B cell (primary cell): ENCODE data around the gene GNA15.

Source experiments
- CTCF ChIP-seq: fragments of 200-600 bp; IDR thresholded peaks from one replicate; pipeline ENCODE4 v1.8.0; 2022; ENCODE audit warnings: antibody characterized with exemption, mild to moderate bottlenecking
- EZH2 ChIP-seq: IDR thresholded peaks from 2 replicates; pipeline ENCODE4 v1.6.1; 2012; ENCODE audit warnings: borderline replicate concordance, low read depth, mild to moderate bottlenecking, moderate library complexity, low read length; ENCODE audit not compliant: insufficient read depth, poor library complexity, severe bottlenecking

- no peak for TF ChIP-seq CTCF
- TF ChIP-seq EZH2: no peak
Observed at GRCh38 chr19:3142292-3142670, 6.4 kb downstream of the GNA15 start.
